Activated naive CD4-positive, alpha-beta T cell treated with anti-CD3 and anti-CD28 coated beads, Interleukin-2, amount 50 U/mL, for 24 hours (primary cell): Measurements from ENCODE around the gene CPT1A.
A peak's percentile ranks its signal among the peaks of the same experiment; 100 is the strongest.

Source experiments
- H3K27ac Mint-ChIP-seq: one replicate; pipeline ENCODE4 v1.8.0; 2021; ENCODE audit warnings: mild to moderate bottlenecking, mixed read lengths
- H3K27me3 Mint-ChIP-seq: one replicate; pipeline ENCODE4 v1.8.0; 2021; ENCODE audit warnings: mixed read lengths
- H3K36me3 Mint-ChIP-seq: one replicate; pipeline ENCODE4 v1.8.0; 2021; ENCODE audit warnings: mixed read lengths
- H3K4me1 Mint-ChIP-seq: one replicate; pipeline ENCODE4 v1.8.0; 2021; ENCODE audit warnings: mixed read lengths
- H3K4me3 Mint-ChIP-seq: one replicate; pipeline ENCODE4 v1.8.0; 2021; ENCODE audit warnings: mild to moderate bottlenecking, mixed read lengths
- H3K9me3 Mint-ChIP-seq: one replicate; pipeline ENCODE4 v1.8.0; 2021; ENCODE audit warnings: mixed read lengths

Gene CPT1A

DNA sequence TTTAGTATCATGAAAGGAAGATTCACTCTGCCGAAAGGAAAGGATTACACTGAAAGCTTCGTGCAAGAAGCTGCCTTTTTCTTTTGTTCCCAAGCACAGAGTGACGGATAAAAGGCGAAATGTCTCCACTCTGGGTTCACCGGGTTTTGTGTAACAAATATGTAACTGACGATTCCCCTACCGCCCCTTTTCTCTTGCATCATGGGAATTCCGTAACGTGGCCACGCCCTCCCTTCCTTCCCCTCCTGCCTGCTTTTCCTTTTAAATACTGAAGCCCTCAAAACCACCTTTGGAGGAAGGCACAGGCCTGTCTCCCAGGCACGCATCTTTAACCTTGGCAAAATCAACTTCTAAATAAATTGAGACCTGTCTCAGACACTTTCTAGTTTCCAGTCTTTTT, 74.0 kb downstream of the CPT1A start:
- Mint-ChIP-seq H3K27ac (no peak overlapping the region), H3K4me3 (no peak overlapping the region), H3K27me3 (no peaks in the 10 kb centered on the region), H3K36me3 (peaks cover 7% of the 10 kb centered on the region), H3K4me1 (no peaks in the 10 kb centered on the region), H3K9me3 (no peaks in the 10 kb centered on the region)

DNA sequence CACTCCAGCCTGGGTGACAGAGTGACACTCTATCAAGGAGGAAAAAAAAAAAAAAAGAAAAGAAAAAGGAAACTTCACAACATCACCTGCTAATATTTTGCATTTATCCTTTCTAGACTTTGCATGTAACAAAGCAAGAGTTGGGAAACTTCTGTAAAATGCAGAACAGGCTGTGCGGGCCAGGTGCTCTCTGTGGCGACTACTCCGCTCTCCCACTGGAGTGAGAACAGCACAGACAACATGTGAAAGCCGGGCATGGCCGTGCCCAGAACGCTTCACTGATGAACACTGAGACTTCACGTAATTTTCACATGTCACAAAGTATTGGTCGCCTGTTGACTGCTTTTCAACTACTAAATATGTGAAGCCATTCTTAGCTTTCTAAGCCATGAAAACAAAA, 74.9 kb downstream of the CPT1A start:
- Mint-ChIP-seq H3K4me1 (no peaks in the 10 kb centered on the region), H3K4me3 (no peak overlapping the region), H3K36me3 (peaks cover 7% of the 10 kb centered on the region), H3K27ac (no peak overlapping the region), H3K9me3 (no peaks in the 10 kb centered on the region), H3K27me3 (no peaks in the 10 kb centered on the region)

DNA sequence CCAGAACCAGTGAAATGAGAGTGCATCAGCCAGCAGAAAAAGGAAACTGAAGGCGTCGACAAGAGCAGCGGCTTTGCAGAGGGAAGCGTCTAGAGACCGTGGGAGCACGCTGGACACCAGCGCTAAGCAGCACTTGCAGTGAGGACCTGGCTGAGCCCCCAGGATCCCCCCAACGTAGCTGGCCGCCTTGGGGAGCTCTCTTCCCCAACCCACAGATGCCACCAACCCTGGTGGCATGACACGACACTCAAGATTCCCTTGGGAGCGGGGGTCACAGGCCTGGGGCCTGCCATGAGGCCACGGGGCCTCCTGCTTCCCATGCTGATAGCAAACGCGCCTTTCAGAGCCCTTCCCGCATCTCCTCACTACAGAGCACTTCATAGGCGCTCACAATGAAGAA, 77.0 kb downstream of the CPT1A start:
- Mint-ChIP-seq H3K36me3 (peaks cover 7% of the 10 kb centered on the region), H3K27ac (no peak overlapping the region), H3K4me3 (no peak overlapping the region), H3K4me1 (no peaks in the 10 kb centered on the region), H3K9me3 (no peaks in the 10 kb centered on the region), H3K27me3 (no peaks in the 10 kb centered on the region)

DNA sequence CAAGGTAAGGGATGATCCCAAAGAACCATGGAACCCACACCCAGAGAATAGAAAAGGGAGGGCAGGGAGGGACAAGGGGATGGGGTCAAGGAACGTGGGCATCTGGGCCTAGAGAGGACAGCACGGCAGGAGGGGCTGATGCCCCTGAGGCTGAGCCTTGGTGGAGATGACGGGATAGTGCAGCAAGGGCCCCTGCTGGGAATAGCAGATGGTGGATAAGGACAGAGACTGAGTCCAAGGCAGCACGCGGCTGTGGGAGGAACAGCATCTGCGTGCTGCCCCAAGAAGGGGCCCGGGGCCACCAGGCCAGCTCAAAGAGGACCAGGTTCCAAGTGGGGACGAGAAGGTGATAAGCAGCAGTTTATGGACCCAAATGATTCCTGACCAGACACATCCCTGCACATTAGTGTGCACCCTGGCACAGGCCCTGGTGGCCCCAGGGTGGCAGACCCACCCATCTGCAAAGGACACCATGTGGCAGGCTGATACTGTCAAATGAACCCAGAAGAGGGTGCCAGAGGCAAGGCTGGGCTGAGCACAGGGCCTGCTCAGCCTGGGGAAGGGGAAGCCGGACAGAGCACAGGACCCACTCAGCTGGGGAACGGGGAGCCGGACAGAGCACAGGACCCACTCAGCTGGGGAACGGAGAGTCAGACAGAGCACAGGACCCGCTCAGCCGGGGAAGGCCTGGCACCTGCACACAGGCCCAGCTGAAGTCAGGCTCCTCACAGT, 77.6 kb downstream of the CPT1A start:
- H3K4me1 Mint-ChIP-seq, result no peaks in the 10 kb centered on the region
- no peak overlapping the region for H3K4me3 Mint-ChIP-seq
- H3K27me3 Mint-ChIP-seq, result no peaks in the 10 kb centered on the region
- no peaks in the 10 kb centered on the region for H3K9me3 Mint-ChIP-seq
- peaks cover 6% of the 10 kb centered on the region for H3K36me3 Mint-ChIP-seq
- no peak overlapping the region for H3K27ac Mint-ChIP-seq

DNA sequence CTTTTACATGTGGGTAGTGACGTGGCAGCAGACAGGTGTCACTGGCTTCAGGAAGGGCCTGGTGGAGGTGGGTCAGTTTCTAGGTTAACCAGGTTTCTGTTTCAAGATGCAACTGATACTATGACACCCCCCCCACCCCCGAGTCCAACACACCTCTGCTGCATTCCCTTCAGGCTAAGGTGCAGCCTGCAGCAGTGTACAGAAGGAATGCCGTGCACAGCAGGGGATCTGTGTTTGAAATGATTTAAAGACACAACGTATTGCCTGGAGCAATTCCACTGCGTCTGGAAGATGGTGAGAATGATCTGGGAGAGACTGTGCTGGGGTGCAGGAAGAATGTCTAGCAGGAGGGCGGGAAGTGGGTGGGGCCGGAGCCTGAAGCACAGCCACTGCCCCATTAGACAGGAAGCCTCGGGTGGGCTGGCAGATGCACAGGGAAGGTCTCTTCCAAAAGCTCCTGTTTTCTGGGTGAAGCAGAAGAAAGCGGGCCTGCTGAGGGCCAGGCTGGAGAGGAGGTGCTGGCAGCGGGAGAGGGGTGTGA, 78.5 kb downstream of the CPT1A start:
- Mint-ChIP-seq H3K4me3 (no peak overlapping the region), H3K27me3 (no peaks in the 10 kb centered on the region), H3K9me3 (no peaks in the 10 kb centered on the region), H3K4me1 (no peaks in the 10 kb centered on the region), H3K36me3 (peaks cover 3% of the 10 kb centered on the region), H3K27ac (no peak overlapping the region)

DNA sequence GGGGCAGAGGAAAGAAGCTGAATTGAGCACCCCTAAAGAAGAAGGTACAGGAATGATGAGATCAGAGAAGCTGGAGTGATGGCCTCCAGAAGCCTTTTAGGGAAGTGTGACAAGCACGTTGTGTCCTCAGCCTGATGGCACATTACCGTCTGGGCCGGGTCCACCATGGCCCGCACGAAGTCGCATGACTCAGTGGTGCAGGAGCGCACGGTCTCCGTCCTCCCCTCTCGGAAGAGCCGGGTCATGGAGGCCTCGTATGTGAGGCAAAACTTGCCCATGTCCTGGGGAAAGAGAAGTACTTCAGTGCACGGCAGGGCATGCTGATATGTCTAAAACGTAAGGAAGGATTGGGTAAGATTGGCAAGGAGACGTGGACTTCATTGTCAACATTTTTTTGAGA, 79.2 kb downstream of the CPT1A start:
- H3K27me3 Mint-ChIP-seq, result no peaks in the 10 kb centered on the region
- H3K9me3 Mint-ChIP-seq, result no peaks in the 10 kb centered on the region
- no peak overlapping the region for H3K27ac Mint-ChIP-seq
- H3K36me3 Mint-ChIP-seq, result peaks cover 3% of the 10 kb centered on the region
- H3K4me1 Mint-ChIP-seq, result no peaks in the 10 kb centered on the region
- no peak overlapping the region for H3K4me3 Mint-ChIP-seq

DNA sequence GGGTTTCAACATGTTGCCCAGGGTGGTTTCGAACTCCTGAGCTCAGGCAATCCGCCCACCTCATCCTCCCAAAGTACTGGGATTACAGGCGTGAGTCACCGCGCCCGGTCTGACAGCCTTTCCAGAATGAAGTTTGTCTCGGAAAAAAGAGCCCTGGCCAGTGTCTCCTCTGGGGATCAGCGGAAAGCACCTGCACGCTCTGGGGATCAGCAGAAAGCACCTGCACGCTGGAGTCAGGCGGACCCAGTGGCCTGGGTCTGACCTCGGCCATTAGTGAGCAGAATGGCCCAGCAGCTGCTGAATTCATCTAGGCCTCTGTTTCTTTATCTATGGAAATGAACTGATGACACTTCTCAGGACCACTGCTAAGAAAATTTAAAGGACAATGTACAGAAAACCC, 79.9 kb downstream of the CPT1A start:
- H3K36me3 Mint-ChIP-seq, result peaks cover 4% of the 10 kb centered on the region
- no peak overlapping the region for H3K27ac Mint-ChIP-seq
- H3K4me3 Mint-ChIP-seq, result no peak overlapping the region
- H3K27me3 Mint-ChIP-seq, result no peaks in the 10 kb centered on the region
- no peaks in the 10 kb centered on the region for H3K4me1 Mint-ChIP-seq
- no peaks in the 10 kb centered on the region for H3K9me3 Mint-ChIP-seq

DNA sequence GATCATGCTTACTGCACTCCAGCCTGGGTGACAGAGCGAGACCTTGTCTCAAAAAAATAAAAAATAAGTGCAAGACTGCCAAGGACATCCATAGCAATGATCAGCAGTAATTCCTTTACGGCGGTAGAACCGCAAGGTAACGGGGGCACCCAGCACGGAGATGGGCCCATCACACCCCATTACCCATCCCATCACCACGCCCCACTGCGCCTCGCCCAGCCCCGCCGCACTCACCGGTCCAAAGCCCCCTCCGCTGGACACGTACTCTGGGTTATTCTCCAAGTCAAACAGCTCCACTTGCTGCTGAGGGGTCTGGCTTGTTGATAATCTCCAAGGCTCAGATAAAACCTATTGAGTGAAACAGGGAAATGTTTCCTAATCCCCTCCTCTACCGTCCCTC, 81.7 kb downstream of the CPT1A start:
- Mint-ChIP-seq H3K27ac (no peak overlapping the region), H3K27me3 (no peaks in the 10 kb centered on the region), H3K4me1 (no peaks in the 10 kb centered on the region), H3K9me3 (no peaks in the 10 kb centered on the region), H3K36me3 (peaks cover 8% of the 10 kb centered on the region), H3K4me3 (no peak overlapping the region)

DNA sequence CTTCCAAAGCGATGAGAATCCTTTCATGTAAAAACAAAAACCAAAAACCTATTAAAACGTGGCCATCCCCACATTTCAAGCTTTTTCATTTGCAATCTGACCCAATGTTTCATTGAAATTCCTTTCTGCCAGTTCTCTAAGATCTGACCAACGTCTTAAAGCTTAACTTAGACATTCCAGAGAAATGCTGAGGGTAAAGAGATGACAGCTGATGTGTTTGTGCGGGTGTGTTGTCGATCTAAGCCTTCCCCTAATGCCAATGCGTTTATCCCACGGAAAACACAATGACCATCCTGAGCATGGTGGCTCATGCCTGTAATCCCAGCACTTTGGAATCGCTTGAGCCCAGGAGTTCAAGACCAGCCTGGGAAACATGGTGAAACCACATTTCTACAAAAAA, 84.0 kb downstream of the CPT1A start:
- no peak overlapping the region for H3K27ac Mint-ChIP-seq
- no peaks in the 10 kb centered on the region for H3K4me1 Mint-ChIP-seq
- peaks cover 9% of the 10 kb centered on the region for H3K36me3 Mint-ChIP-seq
- H3K9me3 Mint-ChIP-seq, result no peaks in the 10 kb centered on the region
- H3K4me3 Mint-ChIP-seq, result no peak overlapping the region
- H3K27me3 Mint-ChIP-seq, result no peaks in the 10 kb centered on the region

DNA sequence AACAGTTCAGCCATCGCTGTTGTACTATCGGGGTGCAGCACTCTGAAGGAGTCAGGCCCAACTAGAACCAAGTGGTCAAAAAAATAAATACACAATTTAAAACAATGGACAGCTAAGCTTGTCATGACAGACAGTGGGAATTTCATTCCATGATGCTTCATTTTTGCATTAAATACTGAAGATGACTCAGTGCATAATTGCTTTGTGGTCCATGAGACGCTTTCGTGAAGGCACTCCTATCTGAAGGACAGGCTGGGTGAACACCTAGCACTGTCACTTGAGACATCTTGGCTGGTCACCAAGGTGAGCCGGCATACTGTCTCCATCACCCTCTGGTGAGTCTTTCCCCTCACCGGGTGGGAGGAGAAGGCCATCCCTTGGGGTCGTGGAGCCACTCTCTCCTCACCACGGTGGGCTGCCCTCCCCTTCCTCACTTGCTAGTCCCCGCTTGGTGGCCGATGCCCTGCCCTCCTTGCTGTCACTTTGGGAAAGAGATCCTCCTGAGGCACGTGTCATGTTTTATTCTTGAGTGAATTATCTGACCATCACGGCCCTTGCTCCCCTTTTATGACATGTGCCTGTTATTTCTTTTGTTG, 85.4 kb downstream of the CPT1A start:
- Mint-ChIP-seq H3K27me3 (no peaks in the 10 kb centered on the region), H3K9me3 (no peaks in the 10 kb centered on the region), H3K4me1 (peaks cover 8% of the 10 kb centered on the region), H3K27ac (no peak overlapping the region), H3K36me3 (peaks cover 9% of the 10 kb centered on the region), H3K4me3 (no peak overlapping the region)

DNA sequence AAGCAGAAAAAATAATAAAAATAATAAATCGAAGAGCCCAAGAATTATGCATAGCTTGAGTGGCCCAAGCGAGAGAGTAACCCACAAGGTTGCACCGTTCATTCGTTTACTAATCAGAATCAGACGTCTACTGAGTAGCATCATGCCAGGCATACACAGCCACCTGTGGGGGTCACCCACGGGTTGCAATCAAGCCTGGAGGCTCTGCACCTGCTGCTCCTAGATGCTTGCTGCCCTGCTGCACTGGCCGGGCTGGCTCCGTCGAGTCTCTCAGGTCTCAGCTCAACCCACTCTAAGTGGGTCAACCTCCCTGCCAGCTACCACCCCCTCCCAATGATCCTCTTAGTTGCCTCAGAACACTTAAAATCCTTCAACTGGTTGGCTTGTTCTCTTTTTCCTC, 88.4 kb downstream of the CPT1A start:
- Mint-ChIP-seq H3K4me3 (no peak overlapping the region), H3K4me1 (peaks cover 17% of the 10 kb centered on the region), H3K36me3 (peaks cover 9% of the 10 kb centered on the region), H3K27me3 (no peaks in the 10 kb centered on the region), H3K27ac (no peak overlapping the region), H3K9me3 (no peaks in the 10 kb centered on the region)

DNA sequence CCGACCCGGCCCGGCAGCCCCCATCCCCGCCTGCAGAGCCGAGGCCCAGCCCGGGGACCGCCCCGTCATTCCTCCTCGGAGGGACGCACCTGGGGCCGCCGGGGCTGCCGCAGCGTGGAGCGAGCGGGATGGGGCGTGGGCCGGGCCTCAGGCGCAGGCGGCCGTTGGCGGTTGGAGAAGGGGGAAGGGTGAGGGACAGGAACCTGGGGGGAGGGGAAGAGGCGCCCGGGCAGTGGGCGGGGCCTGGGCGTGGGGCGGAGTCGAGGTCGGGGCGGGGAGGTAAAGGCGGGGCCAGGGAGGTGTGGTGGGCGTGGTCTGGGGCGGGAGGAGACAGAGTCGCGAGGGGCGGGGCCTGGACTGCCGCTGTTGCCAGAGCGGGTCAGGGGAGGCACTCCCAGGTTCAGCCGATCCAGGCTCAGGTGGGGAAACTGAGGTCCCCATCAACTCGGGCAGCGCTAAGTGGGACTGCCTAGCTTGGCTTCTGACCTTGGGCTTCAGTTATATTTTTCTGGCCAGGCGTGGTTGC, 90.3 kb downstream of the CPT1A start, which contains the start of gene TESMIN:
TSS of gene TESMIN (minus strand) at position 190 of the 526 bp plus-strand sequence. CDS start 860 bp downstream, outside the sequence.
- Mint-ChIP-seq H3K27me3 (no peaks in the 10 kb centered on the region), H3K9me3 (no peaks in the 10 kb centered on the region), H3K27ac (no peak within 1 kb of the TSS), H3K4me1 (peaks cover 17% of the 10 kb centered on the region), H3K36me3 (peaks cover 1% of the 10 kb centered on the region), H3K4me3 (peak within 1 kb of the TSS; percentile 81)

DNA sequence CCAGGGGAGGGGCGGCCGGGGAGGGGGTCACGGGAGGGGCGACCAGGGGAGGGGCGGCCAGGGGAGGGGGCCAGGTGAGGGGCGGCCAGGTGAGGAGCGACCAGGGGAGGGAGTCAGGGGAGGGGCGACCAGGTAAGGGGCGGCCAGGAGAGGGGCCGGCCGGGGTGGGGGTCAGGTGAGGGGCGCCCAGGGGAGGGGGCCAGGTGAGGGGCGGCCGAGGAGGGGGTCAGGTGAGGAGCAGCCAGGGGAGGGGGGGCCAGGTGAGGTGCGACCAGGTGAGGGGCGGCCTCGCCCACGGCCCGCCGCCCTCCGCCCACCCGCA, 90.8 kb downstream of the CPT1A start:
- Mint-ChIP-seq H3K9me3 (no peaks in the 10 kb centered on the region), H3K27me3 (no peaks in the 10 kb centered on the region), H3K36me3 (peaks cover 1% of the 10 kb centered on the region), H3K4me1 (peaks cover 17% of the 10 kb centered on the region), H3K4me3 (no peak overlapping the region), H3K27ac (no peak overlapping the region)

DNA sequence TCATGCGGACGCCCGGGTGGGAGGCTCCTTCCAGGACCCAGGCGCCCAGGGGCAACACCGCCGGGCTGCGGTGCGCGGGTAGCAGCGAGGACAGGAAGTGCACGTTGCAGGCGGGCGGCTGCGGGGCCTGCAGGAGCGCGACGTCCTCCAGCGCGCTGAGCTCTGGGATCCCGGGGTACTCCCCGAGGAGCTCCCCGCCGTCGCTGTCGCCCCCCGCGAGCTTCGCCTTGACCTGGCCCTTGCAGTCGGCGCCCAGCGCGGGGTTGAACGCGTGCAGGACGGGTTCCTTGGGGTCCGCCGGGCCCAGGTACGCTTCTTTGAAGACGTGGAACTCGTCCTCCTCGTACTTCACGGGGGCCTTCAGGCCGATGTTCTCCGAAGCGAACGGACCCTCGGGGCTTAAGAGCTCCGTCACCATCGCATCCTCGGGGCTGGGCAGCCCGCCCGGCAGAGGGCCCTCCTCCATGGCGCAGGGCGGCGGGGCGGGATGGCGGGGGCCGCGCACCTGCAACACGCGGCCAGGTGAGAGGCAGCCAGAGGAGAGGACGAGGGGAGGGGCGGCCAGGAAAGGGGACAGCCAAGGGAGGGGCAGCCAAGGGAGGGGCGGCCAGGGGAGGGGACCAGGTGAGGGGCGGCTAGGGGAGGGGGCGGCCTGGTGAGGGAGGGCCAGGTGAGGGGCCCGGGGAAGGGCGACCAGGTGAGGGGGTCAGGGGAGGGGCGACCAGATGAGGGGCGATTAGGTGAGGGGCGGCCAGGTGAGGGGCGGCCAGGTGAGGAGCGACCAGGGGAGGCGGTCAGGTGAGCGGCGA, 91.3 kb downstream of the CPT1A start:
- Mint-ChIP-seq H3K4me1 (peaks cover 17% of the 10 kb centered on the region), H3K27ac (no peak overlapping the region), H3K9me3 (no peaks in the 10 kb centered on the region), H3K4me3 (no peak overlapping the region), H3K36me3 (peaks cover 4% of the 10 kb centered on the region), H3K27me3 (no peaks in the 10 kb centered on the region)

DNA sequence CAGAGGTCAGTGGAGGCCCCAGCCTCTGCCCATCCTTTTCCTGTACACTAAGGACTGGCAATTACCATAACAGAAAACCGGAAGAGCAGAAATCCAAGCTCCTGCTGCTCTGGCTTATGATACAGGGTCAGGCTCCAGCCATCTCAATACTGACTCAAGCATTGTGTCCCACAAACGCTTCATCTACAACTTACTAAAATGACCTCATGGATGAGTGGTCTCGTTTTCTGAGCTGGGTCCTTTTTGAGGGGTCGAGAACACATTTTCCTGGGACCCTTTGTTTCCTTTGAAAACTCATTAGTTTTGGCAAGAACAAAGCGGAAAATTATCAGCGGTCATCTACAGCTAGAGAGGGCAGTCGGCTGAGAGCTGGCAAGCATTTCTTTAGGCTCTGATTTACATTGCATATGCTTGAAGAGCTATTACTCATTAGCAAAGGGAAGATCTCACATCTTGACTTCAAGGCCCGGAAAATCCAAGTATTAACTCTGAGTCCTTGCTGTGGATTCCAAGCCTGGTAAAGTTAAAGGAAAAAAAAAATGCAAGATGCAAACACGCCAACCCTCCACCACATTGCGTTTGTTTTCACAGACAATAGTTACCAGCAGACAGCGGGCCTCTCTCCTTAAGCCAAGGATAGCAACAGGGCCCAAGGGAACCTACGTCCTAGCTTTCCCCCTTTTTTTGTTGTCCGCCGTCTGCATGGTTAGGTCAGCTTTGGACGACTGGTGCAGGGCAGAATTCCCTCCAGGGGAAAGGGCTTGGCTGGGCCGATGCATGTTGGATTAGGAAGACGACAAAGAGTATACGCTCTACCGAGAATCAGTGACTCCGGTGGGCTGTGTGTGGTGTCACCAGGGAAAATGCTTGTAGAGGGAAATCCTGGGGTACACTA, 92.2 kb downstream of the CPT1A start:
- Mint-ChIP-seq H3K9me3 (no peaks in the 10 kb centered on the region), H3K4me1 (peaks cover 17% of the 10 kb centered on the region), H3K27me3 (no peaks in the 10 kb centered on the region), H3K4me3 (peak overlapping the region; percentile 53), H3K36me3 (peaks cover 4% of the 10 kb centered on the region), H3K27ac (peak overlapping the region; percentile 13)
